ENCODE measurements around the gene JAG2. TPM values are rescaled to one million over a fixed set of nuclear protein-coding genes. Genes with fewer than 3 reads are reported as not detected.

JAG2 gene
- total and polyA plus RNA-seq, 4 donors = 17.3 to 39.7 (median 23.6) TPM

DNA sequence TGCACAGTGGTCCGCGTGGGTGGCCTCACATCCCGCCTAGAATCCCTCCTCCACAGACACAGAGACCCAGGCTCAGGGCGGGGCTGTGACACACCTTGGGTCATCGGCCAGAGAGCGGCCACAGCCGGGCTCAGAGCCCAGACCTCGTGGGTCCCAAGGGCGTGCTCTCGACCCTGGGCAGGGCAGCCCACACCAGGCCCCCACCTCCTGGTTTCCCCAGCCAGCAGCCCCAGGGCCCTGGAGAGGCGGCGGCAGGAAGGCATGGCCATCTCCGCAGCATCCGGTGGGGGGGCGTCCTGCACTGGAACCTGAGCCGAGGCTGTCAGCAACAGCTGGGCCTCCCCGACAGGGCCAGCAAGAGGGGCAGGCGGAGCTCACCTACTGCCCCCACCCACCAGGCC lies 15.2 kb downstream of the JAG2 start:
- no peak for DNase-seq (ENCODE audit: low read depth in 4 of 6, low spot score in 6 of 6)
- H3K9me3 ChIP-seq (ENCODE audit: control insufficient read depth, insufficient read depth, low read length) = no peaks in the 10 kb centered on the region
- no peak overlapping the region for H3K27ac ChIP-seq (ENCODE audit: low read depth, low read length)
- no peak overlapping the region for H3K4me3 ChIP-seq (ENCODE audit: low read depth, low read length)
- H3K27me3 ChIP-seq (ENCODE audit: control insufficient read depth, insufficient read depth, low read length) = no peaks in the 10 kb centered on the region
- peaks cover 93% of the 10 kb centered on the region for H3K36me3 ChIP-seq (ENCODE audit: control insufficient read depth, insufficient read depth, low read length)
- no peaks in the 10 kb centered on the region for H3K4me1 ChIP-seq (ENCODE audit: control insufficient read depth, insufficient read depth, low read length)
- WGBS (ENCODE audit: insufficient coverage) = 80% methylated on average over 18 of the region's 18 CpGs

GRCh38 chr14:105152794-105153241 lies 15.8 kb downstream of the JAG2 start:
- H3K27me3 ChIP-seq (ENCODE audit: control insufficient read depth, insufficient read depth, low read length) = no peaks in the 10 kb centered on the region
- 88% methylated on average over 14 of the region's 14 CpGs for WGBS (ENCODE audit: insufficient coverage)
- no peak overlapping the region for H3K27ac ChIP-seq (ENCODE audit: low read depth, low read length)

GRCh38 chr14:105151838-105152793 lies 16.5 kb downstream of the JAG2 start:
- peaks cover 95% of the 10 kb centered on the region for H3K36me3 ChIP-seq (ENCODE audit: control insufficient read depth, insufficient read depth, low read length)
- H3K9me3 ChIP-seq (ENCODE audit: control insufficient read depth, insufficient read depth, low read length) = no peaks in the 10 kb centered on the region
- H3K27me3 ChIP-seq (ENCODE audit: control insufficient read depth, insufficient read depth, low read length) = no peaks in the 10 kb centered on the region
- 82% methylated on average over 35 of the region's 44 CpGs for WGBS (ENCODE audit: insufficient coverage)
- no peaks in the 10 kb centered on the region for H3K4me1 ChIP-seq (ENCODE audit: control insufficient read depth, insufficient read depth, low read length)
- no peak overlapping the region for H3K4me3 ChIP-seq (ENCODE audit: low read depth, low read length)
- no peak overlapping the region for H3K27ac ChIP-seq (ENCODE audit: low read depth, low read length)
- no peak for DNase-seq (ENCODE audit: low read depth in 4 of 6, low spot score in 6 of 6)

More at GRCh38 chr14:105152794-105153241, 15.8 kb downstream of the JAG2 start:
- H3K4me1 ChIP-seq (ENCODE audit: control insufficient read depth, insufficient read depth, low read length) = no peaks in the 10 kb centered on the region
- no peak overlapping the region for H3K4me3 ChIP-seq (ENCODE audit: low read depth, low read length)
- no peak for DNase-seq (ENCODE audit: low read depth in 4 of 6, low spot score in 6 of 6)
- peaks cover 93% of the 10 kb centered on the region for H3K36me3 ChIP-seq (ENCODE audit: control insufficient read depth, insufficient read depth, low read length)
- H3K9me3 ChIP-seq (ENCODE audit: control insufficient read depth, insufficient read depth, low read length) = no peaks in the 10 kb centered on the region

DNA sequence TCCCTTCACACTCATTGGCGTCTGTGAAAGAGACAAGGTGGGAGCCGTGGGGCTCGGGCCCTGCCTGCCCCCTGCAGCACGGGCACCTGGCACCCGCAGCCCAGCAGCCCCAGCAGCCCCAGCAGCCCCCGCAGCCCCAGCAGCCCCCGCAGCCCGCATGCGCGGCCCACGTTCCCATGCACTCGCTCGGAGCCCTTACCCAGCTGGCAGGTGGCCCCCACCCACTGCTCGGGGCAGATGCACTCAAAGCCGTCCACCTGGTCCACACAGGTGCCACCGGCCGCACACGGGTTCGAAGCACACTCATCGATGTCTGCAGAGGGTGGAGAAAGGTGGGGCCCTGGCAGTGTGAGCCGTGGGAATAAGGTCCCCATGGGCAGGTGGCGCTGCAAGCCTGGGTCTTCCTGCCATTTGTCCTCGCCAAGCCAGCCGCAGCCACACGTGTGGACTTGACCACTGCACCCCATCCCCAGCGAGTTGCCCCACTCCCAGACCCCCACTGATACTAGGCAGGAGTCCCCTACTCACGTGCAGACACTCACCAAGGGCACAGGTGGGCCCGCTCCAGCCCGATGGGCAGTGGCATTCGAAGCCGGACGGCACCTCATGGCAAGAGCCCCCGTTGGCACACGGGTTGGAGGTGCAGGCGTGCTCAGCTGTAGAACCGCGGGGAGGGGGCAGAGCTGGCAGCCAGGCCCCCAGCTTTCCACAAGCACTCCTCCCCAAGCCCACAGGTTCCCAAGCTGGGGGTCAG lies 17.3 kb downstream of the JAG2 start:
- 84% methylated on average over 31 of the region's 37 CpGs for WGBS (ENCODE audit: insufficient coverage)
- Histone ChIP-seq H3K36me3 (ENCODE audit: control insufficient read depth, insufficient read depth, low read length) (peaks cover 95% of the 10 kb centered on the region), H3K27me3 (ENCODE audit: control insufficient read depth, insufficient read depth, low read length) (no peaks in the 10 kb centered on the region), H3K9me3 (ENCODE audit: control insufficient read depth, insufficient read depth, low read length) (no peaks in the 10 kb centered on the region), H3K27ac (ENCODE audit: low read depth, low read length) (no peak overlapping the region), H3K4me3 (ENCODE audit: low read depth, low read length) (no peak overlapping the region), H3K4me1 (ENCODE audit: control insufficient read depth, insufficient read depth, low read length) (no peaks in the 10 kb centered on the region)
- no peak for DNase-seq (ENCODE audit: low read depth in 4 of 6, low spot score in 6 of 6)

DNA sequence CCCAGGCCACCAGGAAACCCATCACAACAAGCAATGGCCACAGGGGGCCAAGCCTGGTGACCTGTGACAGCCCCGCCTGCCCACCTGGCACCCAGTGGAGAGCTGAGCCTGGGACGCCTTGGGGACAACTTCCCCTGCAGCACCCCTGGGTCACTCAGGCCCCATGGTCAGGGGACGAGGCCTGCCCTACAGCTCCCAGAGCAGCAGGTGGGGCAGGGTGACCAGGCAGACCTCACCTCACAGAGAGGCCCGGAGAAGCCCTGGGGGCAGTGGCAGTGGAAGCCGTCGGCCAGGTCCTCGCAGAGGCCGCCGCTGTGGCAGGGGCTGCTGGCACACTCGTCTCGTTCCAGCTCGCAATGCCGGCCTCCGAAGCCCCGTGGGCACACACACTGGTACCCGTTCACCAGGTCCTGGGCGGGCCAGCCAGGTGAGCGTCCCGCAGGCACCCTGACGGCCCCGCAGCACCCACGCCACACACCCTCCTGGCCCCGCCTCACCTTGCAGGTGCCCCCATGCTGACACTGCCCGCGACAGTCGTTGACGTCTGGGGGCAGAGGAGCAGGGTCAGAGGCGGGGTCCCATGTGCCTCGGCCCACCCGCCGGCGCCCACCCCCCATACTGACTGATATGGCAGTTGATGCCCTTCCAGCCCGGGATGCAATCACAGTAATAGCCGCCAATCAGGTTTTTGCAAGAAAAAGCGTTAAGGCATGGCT lies 18.1 kb downstream of the JAG2 start:
- H3K27me3 ChIP-seq (ENCODE audit: control insufficient read depth, insufficient read depth, low read length) = no peaks in the 10 kb centered on the region
- no peak for DNase-seq (ENCODE audit: low read depth in 4 of 6, low spot score in 6 of 6)
- no peaks in the 10 kb centered on the region for H3K4me1 ChIP-seq (ENCODE audit: control insufficient read depth, insufficient read depth, low read length)
- H3K36me3 ChIP-seq (ENCODE audit: control insufficient read depth, insufficient read depth, low read length) = peaks cover 95% of the 10 kb centered on the region
- H3K9me3 ChIP-seq (ENCODE audit: control insufficient read depth, insufficient read depth, low read length) = no peaks in the 10 kb centered on the region
- no peak overlapping the region for H3K4me3 ChIP-seq (ENCODE audit: low read depth, low read length)
- H3K27ac ChIP-seq (ENCODE audit: low read depth, low read length) = no peak overlapping the region
- 92% methylated on average over 34 of the region's 35 CpGs for WGBS (ENCODE audit: insufficient coverage)

GRCh38 chr14:105150026-105150367 lies 18.6 kb downstream of the JAG2 start:
- no peak overlapping the region for H3K4me3 ChIP-seq (ENCODE audit: low read depth, low read length)
- no peak overlapping the region for H3K27ac ChIP-seq (ENCODE audit: low read depth, low read length)
- no peaks in the 10 kb centered on the region for H3K27me3 ChIP-seq (ENCODE audit: control insufficient read depth, insufficient read depth, low read length)
- WGBS (ENCODE audit: insufficient coverage) = 79% methylated on average over 2 of the region's 4 CpGs
- no peaks in the 10 kb centered on the region for H3K9me3 ChIP-seq (ENCODE audit: control insufficient read depth, insufficient read depth, low read length)
- no peaks in the 10 kb centered on the region for H3K4me1 ChIP-seq (ENCODE audit: control insufficient read depth, insufficient read depth, low read length)
- peaks cover 95% of the 10 kb centered on the region for H3K36me3 ChIP-seq (ENCODE audit: control insufficient read depth, insufficient read depth, low read length)
- DNase-seq (ENCODE audit: low read depth in 4 of 6, low spot score in 6 of 6) = no peak

DNA sequence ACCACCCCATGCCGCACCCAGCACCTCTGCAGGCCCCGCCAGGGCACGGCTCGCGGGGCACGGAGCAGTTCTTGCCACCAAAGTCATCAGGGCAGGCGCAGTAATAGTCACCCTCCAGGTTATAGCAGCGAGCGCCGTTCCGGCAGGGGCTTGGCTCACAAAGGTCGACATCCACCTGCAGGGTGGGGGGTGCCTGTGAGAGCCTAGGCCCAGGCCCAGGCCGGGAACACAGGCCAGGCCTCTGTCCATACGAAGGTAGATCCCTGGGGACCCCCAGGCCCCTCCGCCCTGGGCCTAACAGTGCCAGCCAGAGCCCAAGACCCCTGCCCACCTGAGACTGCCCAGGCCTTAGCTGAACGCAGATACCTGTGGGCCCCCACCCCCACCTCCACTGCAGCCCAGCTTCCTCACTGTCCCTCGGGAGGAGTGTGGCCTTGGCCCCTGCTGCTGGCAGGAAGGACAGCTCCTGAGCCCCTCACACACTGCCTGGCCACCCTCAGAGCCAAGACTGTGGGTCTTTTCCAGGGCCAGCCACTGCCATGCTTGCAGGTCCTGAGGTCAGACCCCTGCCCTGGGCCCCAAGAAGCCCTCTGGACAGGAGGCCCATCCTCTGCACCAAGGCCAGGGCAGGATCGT lies 19.3 kb downstream of the JAG2 start:
- Histone ChIP-seq H3K36me3 (ENCODE audit: control insufficient read depth, insufficient read depth, low read length) (peaks cover 96% of the 10 kb centered on the region), H3K4me3 (ENCODE audit: low read depth, low read length) (no peak overlapping the region), H3K27ac (ENCODE audit: low read depth, low read length) (no peak overlapping the region), H3K9me3 (ENCODE audit: control insufficient read depth, insufficient read depth, low read length) (no peaks in the 10 kb centered on the region), H3K27me3 (ENCODE audit: control insufficient read depth, insufficient read depth, low read length) (no peaks in the 10 kb centered on the region), H3K4me1 (ENCODE audit: control insufficient read depth, insufficient read depth, low read length) (no peaks in the 10 kb centered on the region)
- WGBS (ENCODE audit: insufficient coverage) = 74% methylated on average over 11 of the region's 18 CpGs
- no peak for DNase-seq (ENCODE audit: low read depth in 4 of 6, low spot score in 6 of 6)

GRCh38 chr14:105148604-105149145 lies 19.9 kb downstream of the JAG2 start:
- Histone ChIP-seq H3K27ac (ENCODE audit: low read depth, low read length) (no peak overlapping the region), H3K4me1 (ENCODE audit: control insufficient read depth, insufficient read depth, low read length) (no peaks in the 10 kb centered on the region), H3K27me3 (ENCODE audit: control insufficient read depth, insufficient read depth, low read length) (no peaks in the 10 kb centered on the region), H3K36me3 (ENCODE audit: control insufficient read depth, insufficient read depth, low read length) (peaks cover 96% of the 10 kb centered on the region), H3K4me3 (ENCODE audit: low read depth, low read length) (no peak overlapping the region), H3K9me3 (ENCODE audit: control insufficient read depth, insufficient read depth, low read length) (no peaks in the 10 kb centered on the region)
- WGBS (ENCODE audit: insufficient coverage) = 90% methylated on average over 21 of the region's 27 CpGs
- DNase-seq (ENCODE audit: low read depth in 4 of 6, low spot score in 6 of 6) = no peak

Measured in spinal cord (tissue), 10 donors.